HG02840 (cell line): ENCODE measurements around the gene EXOC3.

Experiments used
- ATAC-seq: cut with Tn5 transposase; IDR thresholded peaks from one replicate; pipeline ENCODE4 v1.9.1; 2021; ENCODE audit warnings: mild to moderate bottlenecking, moderate library complexity, moderate number of reproducible peaks; ENCODE audit not compliant: unreplicated experiment, low FRiP score

Gene EXOC3

GRCh38 chr5:436641-436975 is 6.4 kb upstream of the EXOC3 start:
- no peak for ATAC-seq

- no peak for ATAC-seq
Observed at GRCh38 chr5:437281-437771, 5.7 kb upstream of the EXOC3 start.

DNA sequence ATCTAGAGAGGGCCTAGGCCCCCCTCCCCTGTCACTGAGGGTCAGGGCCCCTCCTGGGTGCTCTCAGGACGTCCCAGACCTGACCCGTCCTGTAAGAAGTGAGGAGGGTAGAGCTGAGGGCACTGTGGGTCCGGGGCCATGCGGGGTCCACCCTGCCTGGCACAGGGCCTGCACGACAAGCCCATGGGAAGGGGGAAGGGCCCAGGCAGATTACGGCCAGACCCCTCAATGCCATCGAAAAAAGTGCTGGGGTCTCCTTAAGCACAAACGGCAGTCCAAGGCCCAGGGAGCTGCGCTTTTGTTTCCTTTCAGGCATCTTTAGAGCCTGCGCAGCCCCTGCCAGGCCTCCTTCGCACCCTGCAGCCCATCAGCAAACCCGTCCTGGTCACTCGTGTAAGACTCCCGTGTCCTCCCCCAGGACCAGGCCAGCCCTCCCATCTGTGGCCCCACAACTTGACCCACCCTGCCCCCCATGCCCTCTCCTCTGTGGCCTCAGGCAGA is 4.4 kb upstream of the EXOC3 start:
- no peak for ATAC-seq

DNA sequence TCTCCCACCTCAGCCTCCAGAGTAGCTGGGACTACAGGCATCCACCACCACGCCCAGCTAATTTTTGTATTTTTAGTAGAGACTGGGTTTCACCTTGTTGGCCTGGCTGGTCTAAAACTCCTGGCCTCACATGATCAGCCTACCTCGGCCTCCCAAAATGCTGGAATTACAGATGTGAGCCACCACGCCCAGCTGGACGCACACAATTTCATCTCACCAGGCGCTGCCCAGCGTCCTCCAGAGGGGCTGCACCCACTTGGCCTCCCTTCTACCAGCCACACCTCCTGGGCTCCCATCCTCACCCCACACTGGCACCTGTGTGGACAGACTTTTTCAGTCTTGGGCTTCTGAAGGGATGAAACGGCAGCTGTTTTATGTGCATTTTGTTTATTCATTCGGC is 3.8 kb upstream of the EXOC3 start:
- ATAC-seq, result no peak

- no peak for ATAC-seq
Observed at GRCh38 chr5:439636-440035, 3.3 kb upstream of the EXOC3 start.

DNA sequence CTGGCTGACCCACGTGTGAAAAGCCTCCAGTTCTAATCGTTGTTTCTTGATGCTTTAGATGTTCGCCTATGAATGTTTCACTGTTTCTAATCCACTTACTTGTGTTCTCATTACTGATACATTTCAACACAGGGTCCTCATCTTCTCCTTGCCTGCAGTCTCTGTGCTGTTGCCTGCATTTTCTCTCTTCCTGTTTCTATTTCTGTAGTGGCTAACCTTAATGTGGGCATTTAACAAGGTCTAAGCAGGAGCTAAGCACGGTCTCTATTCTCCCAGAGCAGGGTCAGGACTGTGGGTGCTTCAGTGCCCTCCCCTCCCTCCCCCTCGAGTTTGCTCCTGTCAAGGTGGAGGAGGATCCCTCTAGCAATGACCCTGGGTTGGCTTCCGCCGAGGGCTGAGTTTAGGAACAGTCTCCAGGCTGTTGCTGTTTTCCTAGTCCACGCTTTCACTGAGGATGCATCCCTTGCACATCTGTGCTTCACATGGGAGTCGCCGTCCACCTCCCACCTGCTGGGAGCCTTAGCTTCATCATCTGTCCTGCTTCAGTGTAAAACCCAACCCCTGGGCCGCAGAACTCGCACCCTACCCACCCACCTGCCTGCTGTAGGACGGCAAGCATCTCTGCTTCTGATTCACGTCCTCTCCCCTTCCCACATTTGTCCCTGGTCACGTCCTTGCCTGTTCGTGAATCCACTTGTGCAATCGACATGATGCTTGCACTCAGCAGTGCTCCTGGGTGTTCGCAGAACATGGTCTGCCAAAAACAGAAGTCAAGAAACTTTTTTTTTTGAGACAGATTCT is 2.4 kb upstream of the EXOC3 start:
- no peak for ATAC-seq

- ATAC-seq, result no peak
Observed at GRCh38 chr5:441996-442334, 1.0 kb upstream of the EXOC3 start.

DNA sequence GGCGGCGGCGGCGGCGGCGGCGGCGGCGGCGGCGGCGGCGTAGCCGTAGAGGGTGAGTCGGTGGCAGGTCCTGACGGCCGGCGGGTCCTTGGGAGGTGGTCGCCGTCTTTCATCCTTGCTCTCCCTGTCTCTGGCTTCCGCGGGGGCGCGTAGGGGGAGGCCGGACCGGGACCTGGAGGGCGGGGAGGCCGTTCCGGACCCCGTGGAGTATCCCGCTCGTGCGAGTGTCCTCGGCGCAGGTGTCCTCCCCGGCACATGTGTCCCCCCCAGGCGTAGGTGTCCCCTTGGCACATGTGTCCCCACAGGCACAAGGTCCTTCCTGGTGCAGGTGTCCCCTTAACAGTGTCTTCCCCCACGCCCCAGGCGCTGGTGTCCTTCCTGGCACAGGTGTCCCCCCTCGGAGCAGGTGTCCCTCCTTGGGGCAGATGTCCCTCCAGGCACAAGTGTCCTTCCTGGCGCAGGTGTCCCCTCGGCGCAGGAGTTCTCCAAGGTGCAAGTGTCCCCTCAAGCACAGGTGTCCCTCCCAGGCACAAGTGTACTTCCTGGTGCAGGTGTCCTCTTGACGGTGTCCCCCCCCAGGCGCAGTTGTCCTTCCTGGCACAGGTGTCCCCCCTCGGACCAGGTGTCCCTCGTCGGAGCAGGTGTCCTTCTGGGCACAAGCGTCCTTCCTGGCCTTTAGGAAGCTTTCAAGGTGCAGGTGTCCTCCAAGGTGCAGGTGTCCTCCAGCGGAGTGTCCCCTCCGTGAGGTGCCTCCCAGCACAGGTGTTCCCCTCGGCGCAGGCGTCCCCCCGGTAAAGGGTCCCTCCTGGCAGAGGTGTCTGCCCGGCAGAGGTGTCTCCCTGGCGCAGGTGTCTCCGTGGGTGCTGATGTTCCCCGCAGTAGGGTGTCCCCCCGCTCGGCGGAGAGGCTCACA is 519 bp downstream of the EXOC3 start:
- peak; percentile 26 for ATAC-seq

DNA sequence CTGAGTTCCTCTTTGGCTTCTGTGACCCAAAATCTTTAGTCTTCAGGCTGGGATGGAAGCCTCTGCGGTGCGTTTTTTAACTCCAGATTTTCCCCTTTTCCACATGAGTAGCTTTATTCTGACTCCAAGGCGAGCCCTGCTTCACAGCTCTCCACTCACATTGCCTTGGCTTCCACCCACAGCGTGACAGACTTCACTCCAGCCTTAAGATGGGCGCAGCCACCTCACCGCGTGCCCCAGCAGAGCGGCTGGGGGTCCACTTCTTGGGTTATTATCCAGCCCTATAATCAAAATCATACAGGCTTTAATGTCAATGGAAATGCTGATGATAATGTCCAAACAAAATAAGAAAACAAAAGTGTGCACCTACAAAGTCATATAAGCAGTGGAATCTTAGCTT is 1.2 kb downstream of the EXOC3 start:
- no peak for ATAC-seq

DNA sequence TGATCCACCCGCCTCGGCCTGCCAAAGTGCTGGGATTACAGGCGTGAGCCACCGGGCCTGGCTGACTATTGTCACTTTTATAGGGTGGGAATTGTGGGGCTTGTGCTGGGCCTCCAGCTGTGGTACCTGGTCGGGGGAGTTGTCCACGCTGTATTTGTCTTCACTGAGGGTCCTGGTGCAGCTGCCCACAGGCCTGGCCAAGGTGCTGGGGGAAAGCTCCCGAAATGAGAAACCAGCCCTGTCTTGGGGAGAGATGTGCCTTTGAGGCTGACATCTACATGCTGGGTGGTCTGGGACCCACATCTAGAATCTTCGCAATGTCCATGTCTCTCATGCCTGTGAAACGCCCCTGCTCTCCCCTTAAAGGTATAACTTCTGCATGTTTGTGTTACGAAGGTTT is 2.6 kb downstream of the EXOC3 start:
- no peak for ATAC-seq

DNA sequence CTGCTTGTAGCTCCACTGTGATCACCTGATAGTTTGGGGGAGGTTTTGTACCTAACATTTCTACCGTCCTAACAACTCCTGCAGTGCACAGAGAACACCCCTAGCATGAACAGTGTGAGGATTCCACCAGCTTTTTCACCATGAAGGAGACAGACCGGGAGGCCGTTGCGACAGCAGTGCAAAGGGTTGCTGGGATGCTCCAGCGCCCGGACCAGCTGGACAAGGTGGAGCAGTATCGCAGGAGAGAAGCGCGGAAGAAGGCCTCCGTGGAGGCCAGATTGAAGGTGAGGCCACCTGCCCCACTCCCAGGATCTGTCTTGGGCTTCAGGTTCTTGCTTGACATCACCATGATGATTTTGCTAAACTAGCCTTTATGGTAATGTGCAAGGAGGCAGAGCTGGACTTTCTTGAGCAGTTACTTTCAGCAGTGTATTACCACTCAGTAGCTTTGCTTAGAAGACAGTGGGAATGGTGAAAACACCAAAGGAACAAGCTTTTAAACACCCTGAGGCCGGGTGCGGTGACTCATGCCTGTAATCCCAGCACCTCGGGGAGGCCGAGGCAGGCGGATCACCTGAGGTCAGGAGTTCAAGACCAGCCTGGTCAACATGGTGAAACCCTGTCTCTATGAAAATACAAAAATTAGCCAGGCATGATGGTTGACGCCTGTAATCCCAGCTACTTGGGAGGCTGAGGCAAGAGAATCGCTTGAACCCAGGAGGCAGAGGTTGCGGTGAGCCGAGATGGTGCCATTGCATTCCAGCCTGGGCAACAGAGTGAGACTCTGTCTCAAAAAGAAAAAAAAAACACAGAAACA is 3.3 kb downstream of the EXOC3 start:
- no peak for ATAC-seq

GRCh38 chr5:446883-447263 is 3.9 kb downstream of the EXOC3 start:
- ATAC-seq, result no peak

DNA sequence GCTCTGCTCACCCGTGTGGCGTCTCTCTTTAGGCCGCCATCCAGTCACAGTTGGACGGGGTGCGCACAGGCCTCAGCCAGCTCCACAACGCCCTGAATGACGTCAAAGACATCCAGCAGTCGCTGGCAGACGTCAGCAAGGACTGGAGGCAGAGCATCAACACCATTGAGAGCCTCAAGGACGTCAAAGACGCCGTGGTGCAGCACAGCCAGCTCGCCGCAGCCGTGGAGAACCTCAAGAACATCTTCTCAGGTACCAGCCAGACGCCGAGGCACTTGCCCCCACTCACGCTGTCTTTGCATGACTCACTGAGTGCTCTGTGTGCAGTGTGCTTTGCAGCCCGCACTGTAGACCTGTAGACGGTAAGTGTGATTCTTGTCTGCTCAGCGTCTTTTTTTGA is 4.5 kb downstream of the EXOC3 start:
- ATAC-seq, result no peak

DNA sequence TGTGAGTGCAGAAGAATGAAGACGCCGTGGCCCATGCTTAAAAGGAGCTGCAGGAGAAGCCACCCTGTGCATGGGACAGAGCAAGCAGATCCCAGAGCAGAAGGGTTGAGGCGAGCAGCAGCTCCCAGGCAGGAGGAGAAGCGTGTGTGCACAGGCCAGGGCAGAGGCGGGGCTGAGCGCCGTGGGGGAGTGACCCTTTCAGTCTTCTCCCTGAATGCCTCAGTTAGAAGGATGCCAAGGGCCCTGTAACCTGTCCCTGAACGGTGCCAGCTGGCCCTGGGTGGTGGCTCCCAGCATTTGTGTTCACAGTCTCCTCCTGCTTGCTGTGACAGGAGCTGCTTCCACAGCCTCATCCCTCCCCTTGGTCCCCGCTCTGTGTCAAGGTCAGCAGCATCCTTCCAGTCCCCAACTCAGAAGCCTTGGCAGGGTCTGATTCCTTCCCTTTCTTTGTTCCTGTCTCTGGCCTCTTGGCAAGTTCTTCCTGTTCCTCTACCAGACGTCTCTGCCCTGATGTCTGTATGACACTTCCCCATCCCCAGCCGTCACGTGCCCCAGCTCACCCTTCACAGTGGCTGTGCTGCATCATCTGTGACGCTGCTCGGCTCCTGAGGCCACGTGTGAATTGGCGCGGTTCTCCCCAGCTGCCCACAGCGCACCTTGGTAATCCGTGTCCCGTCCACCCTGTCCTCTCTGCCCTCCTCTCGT is 5.2 kb downstream of the EXOC3 start:
- no peak for ATAC-seq

GRCh38 chr5:448766-449090 is 5.8 kb downstream of the EXOC3 start:
- ATAC-seq, result no peak

DNA sequence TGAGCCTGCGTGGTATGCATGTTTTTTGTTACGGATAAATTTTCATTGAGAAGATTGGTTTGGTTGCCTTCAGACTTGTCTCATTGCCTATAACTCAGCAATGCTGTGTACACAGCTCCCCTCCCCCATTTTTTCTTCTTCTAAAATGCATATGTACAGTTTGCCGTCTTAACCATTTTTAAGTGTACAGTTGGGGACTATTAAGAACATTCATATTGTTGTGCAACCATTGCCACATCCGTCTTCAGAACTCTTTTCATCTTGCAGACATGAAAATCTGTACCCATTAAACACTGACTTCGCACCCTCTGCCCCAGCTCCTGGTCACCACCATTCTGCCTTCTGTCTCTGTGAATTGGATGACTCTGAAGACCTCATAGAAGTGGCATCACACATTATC is 6.2 kb downstream of the EXOC3 start:
- no peak for ATAC-seq

- ATAC-seq, result no peak
Observed at GRCh38 chr5:451587-452458, 8.8 kb downstream of the EXOC3 start.

DNA sequence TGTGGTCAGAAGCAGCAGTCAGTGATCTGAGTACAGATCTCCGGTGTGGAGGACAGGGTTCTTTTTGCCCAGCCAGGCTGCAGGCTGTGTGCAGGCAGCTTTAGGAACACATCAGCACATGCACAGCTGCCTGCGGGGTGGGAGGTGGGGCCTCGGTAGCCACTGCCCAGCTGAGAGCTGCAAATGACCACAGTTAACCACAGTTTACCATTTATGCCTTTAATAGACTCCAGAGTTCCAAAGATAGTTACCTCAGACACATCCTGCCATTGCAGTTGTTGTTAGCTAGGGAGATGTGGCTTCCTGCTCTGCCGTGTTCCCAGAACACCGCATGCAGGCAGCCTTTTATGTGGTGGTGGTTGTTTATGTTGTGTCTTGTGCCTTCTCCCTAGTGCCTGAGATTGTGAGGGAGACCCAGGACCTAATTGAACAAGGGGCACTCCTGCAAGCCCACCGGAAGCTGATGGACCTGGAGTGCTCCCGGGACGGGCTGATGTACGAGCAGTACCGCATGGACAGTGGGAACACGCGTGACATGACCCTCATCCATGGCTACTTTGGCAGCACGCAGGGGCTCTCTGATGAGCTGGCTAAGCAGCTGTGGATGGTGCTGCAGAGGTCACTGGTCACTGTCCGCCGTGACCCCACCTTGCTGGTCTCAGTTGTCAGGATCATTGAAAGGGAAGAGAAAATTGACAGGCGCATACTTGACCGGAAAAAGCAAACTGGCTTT is 10.2 kb downstream of the EXOC3 start:
- ATAC-seq, result no peak
